K562 (cell line): ENCODE measurements around the gene JHY. TPM values are rescaled to one million over a fixed set of nuclear protein-coding genes. Genes with fewer than 3 reads are reported as not detected.

Experiments used
- ATAC-seq: fragments of 200-7000 bp; cut with Tn5 transposase; 3 replicates; pipeline ENCODE4 v1.9.1; 2020; ENCODE audit warnings: moderate library complexity
- BruUV-seq: library from RNA; stranded (reverse); fragments of 400-500 nt; replicated peaks from 2 replicates; lab custom pipeline; 2021; lab: Mats Ljungman, UMichigan
- CTCF ChIA-PET: fragments of 300-600 bp; formaldehyde crosslinking; extraction: SDS; loops from one replicate; lab custom pipeline; 2021; ENCODE audit warnings: low intra/inter-chr PET ratio; lab: Yijun Ruan, JAX
- POLR2A ChIA-PET: fragments of 300-600, 350-650 bp; sonication (Branson Sonifier 250); formaldehyde crosslinking; extraction: SDS; loops from one replicate; lab custom pipeline; 2021; ENCODE audit warnings: antibody characterized with exemption, inconsistent platforms; lab: Yijun Ruan, JAX
- DNase-seq, 4 experiments: peaks; one replicate each; pipeline versions ENCODE4 v3.0.0 to v3.0.0-alpha.2; 2011 to 2018; ENCODE audit warnings: low spot score in 3 of 4, mixed read lengths in 3 of 4; ENCODE audit errors: extremely low read depth in 1 of 4
- FAIRE-seq: peaks from 2 replicates; lab custom pipeline; 2011; peaks lifted over from hg19 to GRCh38; lab: Jason Lieb, UNC
- H2AFZ ChIP-seq: 2 replicates; pipeline ENCODE4 v1.6.0; 2011; ENCODE audit warnings: low read depth, low read length, control low read depth, inconsistent platforms
- H3K27ac ChIP-seq: fragments of 200-600 bp; 3 replicates; pipeline ENCODE4 v1.8.0; 2011; ENCODE audit warnings: low read depth, mild to moderate bottlenecking, control low read depth, inconsistent platforms, low read length, moderate library complexity, mixed read lengths; ENCODE audit errors: extremely low read depth
- H3K27me3 ChIP-seq, 2 experiments: fragments of 300-600 bp in 1 of 2; 2 replicates in 1 of 2; 3 replicates in 1 of 2; pipeline versions ENCODE4 v1.6.0 to v1.8.0; 2011; ENCODE audit warnings: inconsistent platforms in 2 of 2, low read length in 2 of 2, mild to moderate bottlenecking in 1 of 2, mixed read lengths in 1 of 2, moderate library complexity in 1 of 2; ENCODE audit not compliant: control insufficient read depth in 2 of 2, insufficient read depth in 2 of 2
- H3K36me3 ChIP-seq: fragments of 300-600 bp; 3 replicates; pipeline ENCODE4 v1.8.0; 2011; ENCODE audit warnings: mild to moderate bottlenecking, low read length, inconsistent platforms; ENCODE audit not compliant: control insufficient read depth, insufficient read depth
- H3K4me1 ChIP-seq, 2 experiments: fragments of 200-600 bp in 1 of 2; replicated peaks in 1 of 2; 2 replicates in 1 of 2; 3 replicates in 1 of 2; pipeline versions ENCODE4 v1.5.1 to v1.8.0; 2011; ENCODE audit warnings: inconsistent platforms in 2 of 2, low read length in 2 of 2, mild to moderate bottlenecking in 1 of 2, mixed read lengths in 1 of 2, moderate library complexity in 1 of 2; ENCODE audit not compliant: control insufficient read depth in 2 of 2, insufficient read depth in 2 of 2
- H3K4me2 ChIP-seq: 2 replicates; pipeline ENCODE4 v1.6.1; 2011; ENCODE audit warnings: low read length, control low read depth, inconsistent platforms, mixed read lengths; ENCODE audit not compliant: insufficient read depth
- H3K4me3 ChIP-seq: fragments of 200-600 bp; sonication (generic), shearing (Covaris generic); 2 replicates; pipeline ENCODE4 v1.5.1; 2016; ENCODE audit warnings: control low read depth, inconsistent platforms
- H3K79me2 ChIP-seq: fragments of 200-600 bp; 3 replicates; pipeline ENCODE4 v1.8.0; 2011; ENCODE audit warnings: low read length, inconsistent platforms; ENCODE audit not compliant: control insufficient read depth, insufficient read depth
- H3K9ac ChIP-seq, 2 experiments: 2 replicates each; pipeline versions ENCODE4 v1.6.0 to v1.6.1; 2011; ENCODE audit warnings: low read depth in 2 of 2, low read length in 2 of 2, control low read depth in 1 of 2, inconsistent platforms in 1 of 2, mild to moderate bottlenecking in 1 of 2, mixed read lengths in 1 of 2; ENCODE audit not compliant: insufficient read depth in 1 of 2
- H3K9me1 ChIP-seq: one replicate; pipeline ENCODE4 v1.6.0; 2011; ENCODE audit warnings: inconsistent platforms, mild to moderate bottlenecking, low read length, moderate library complexity; ENCODE audit not compliant: control insufficient read depth, insufficient read depth
- H3K9me3 ChIP-seq: replicated peaks from 2 replicates; pipeline ENCODE4 v1.5.1; 2011; ENCODE audit warnings: low read depth, low read length, inconsistent platforms; ENCODE audit not compliant: control insufficient read depth, insufficient read depth
- H4K20me1 ChIP-seq: replicated peaks from 2 replicates; pipeline ENCODE4 v1.6.1; 2011; ENCODE audit warnings: low read length, inconsistent platforms, mixed read lengths; ENCODE audit not compliant: control insufficient read depth, insufficient read depth
- WGBS: fragments of 100-300 bp; shearing (Covaris generic); methylation state at CpG from one replicate; pipeline ENCODE4 v1.1.6; 2016; ENCODE audit warnings: low coverage, mixed read lengths; ENCODE audit not compliant: insufficient coverage; ENCODE audit errors: missing lambda C conversion rate; 5-methylcytosine and 5-hydroxymethylcytosine counted together
- in situ Hi-C: fragments of 300-500 bp; cut with MboI; formaldehyde crosslinking; loops from 4 replicates; pipeline ENCODE4 v1.15.0; 2018; ENCODE audit warnings: inconsistent platforms, mixed read lengths
- intact Hi-C: fragments of 100-400 bp; cut with micrococcal nuclease; formaldehyde crosslinking; loops from 2 replicates; pipeline ENCODE4 v1.14.2; 2022
- polyA plus RNA-seq, 8 experiments: library from polyadenylated mRNA; depleted of rRNA in 4 of 8; stranded (reverse) in 5 of 8; unstranded in 3 of 8; fragments of >200 nt; fragmentation: Nextera tagmentation in 2 of 8; fragmentation: Illumina TruSeq in 1 of 8; extraction: Ambion mirVana in 2 of 8; extraction: Trizol in 1 of 8; gene quantifications; 2 replicates each; pipeline versions ENCODE4 v1.2.1 to v1.2.3, GENCODE V29; 2011 to 2014; ENCODE audit warnings: inconsistent platforms in 1 of 8, missing spikeins in 1 of 8
- total RNA-seq, 7 experiments: library from RNA; depleted of rRNA in 6 of 7; stranded (reverse); fragments of >200 nt in 6 of 7; fragmentation: Illumina TruSeq in 2 of 7; extraction: Trizol in 2 of 7; gene quantifications; 2 replicates each; pipeline versions ENCODE4 v1.2.1 to v1.2.3, GENCODE V29; 2011 to 2021; ENCODE audit warnings: low replicate concordance in 1 of 7
- TF ChIP-seq, protein P1 (sequence below): sonication (generic); formaldehyde crosslinking; IDR thresholded peaks from 2 replicates; pipeline ENCODE4 v1.8.0; 2022; ENCODE audit warnings: mild to moderate bottlenecking, missing genetic modification reagents

JHY gene
- total and polyA plus RNA-seq, 9 of the 15 experiments (the other 6 are each of a cell fraction or from before 2014, with no cell fraction given), result not detected

DNA sequence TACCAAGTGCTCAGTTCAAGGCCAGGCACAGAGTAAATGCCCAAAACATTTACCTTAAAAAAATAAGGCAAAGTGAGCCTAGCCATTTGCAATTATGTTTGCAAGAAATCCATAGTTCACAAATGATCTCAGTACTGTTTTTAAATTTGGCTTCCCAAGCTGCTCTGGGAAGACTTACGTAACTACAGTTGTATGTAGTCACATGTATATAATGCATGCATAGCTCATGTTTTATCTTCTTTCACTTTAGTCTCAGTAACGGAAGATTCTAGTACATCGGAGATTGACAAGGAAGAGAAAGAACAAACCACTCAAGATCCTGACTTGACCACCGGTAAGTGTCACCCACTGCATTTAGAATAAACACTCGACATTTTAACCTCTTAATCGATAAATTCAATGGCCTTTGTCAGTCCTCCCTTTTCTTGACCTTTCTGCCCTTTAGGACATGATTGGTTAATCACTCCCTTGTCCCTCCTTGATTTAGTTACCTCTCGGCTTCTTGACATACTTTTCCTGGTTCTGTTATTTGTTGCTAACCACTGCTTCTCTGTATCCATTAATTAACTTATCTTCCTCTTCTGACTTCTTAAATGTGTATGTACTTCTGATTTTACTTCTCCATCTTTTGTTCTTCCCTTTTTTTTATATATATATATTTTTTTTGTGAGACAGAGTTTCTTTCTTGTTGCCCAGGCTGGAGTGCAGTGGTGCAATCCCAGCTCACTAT, 18.0 kb upstream of the JHY start:
- no peak overlapping the region for H3K27ac ChIP-seq
- no peak overlapping the region for H2AFZ ChIP-seq
- no peaks in the 10 kb centered on the region for H3K36me3 ChIP-seq
- H3K9me3 ChIP-seq, result no peaks in the 10 kb centered on the region
- in situ Hi-C loops (no loop called here), intact Hi-C loops (loop anchor here (5.0 kb wide), 1 partner anchor 383 kb away; no protein-coding TSS in a partner anchor)
- ATAC-seq (no peak), DNase-seq (no peak), FAIRE-seq (no peak)
- H3K4me3 ChIP-seq, result no peak overlapping the region
- POLR2A ChIA-PET, result interaction anchor here (1.2 kb wide), 1 partner anchor 8 kb away, joined by 3 read pairs; no protein-coding TSS in a partner anchor
- no peaks in the 10 kb centered on the region for H4K20me1 ChIP-seq
- CTCF ChIA-PET, result interaction anchor here (1.0 to 1.2 kb wide), 2 partner anchors 161 to 382 kb away, joined by 3 read pairs; no protein-coding TSS in a partner anchor
- no peak overlapping the region for H3K4me2 ChIP-seq
- no TSS peak for BruUV-seq
- H3K79me2 ChIP-seq, result no peaks in the 10 kb centered on the region
- TF ChIP-seq, protein P1, sequence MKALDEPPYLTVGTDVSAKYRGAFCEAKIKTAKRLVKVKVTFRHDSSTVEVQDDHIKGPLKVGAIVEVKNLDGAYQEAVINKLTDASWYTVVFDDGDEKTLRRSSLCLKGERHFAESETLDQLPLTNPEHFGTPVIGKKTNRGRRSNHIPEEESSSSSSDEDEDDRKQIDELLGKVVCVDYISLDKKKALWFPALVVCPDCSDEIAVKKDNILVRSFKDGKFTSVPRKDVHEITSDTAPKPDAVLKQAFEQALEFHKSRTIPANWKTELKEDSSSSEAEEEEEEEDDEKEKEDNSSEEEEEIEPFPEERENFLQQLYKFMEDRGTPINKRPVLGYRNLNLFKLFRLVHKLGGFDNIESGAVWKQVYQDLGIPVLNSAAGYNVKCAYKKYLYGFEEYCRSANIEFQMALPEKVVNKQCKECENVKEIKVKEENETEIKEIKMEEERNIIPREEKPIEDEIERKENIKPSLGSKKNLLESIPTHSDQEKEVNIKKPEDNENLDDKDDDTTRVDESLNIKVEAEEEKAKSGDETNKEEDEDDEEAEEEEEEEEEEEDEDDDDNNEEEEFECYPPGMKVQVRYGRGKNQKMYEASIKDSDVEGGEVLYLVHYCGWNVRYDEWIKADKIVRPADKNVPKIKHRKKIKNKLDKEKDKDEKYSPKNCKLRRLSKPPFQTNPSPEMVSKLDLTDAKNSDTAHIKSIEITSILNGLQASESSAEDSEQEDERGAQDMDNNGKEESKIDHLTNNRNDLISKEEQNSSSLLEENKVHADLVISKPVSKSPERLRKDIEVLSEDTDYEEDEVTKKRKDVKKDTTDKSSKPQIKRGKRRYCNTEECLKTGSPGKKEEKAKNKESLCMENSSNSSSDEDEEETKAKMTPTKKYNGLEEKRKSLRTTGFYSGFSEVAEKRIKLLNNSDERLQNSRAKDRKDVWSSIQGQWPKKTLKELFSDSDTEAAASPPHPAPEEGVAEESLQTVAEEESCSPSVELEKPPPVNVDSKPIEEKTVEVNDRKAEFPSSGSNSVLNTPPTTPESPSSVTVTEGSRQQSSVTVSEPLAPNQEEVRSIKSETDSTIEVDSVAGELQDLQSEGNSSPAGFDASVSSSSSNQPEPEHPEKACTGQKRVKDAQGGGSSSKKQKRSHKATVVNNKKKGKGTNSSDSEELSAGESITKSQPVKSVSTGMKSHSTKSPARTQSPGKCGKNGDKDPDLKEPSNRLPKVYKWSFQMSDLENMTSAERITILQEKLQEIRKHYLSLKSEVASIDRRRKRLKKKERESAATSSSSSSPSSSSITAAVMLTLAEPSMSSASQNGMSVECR (CRISPR knock-in tag), result no peak
- no peak overlapping the region for H3K9ac ChIP-seq
- no peaks in the 10 kb centered on the region for H3K4me1 ChIP-seq
- H3K27me3 ChIP-seq, result no peaks in the 10 kb centered on the region; a peak in 1 of 5 replicates
- 1% methylated on average over 7 of the region's 7 CpGs for WGBS
- H3K9me1 ChIP-seq, result no peaks in the 10 kb centered on the region
